ENCODE results near the gene SMIM11.
"Not testable (repeated sequence)": the region's sequence is repeated elsewhere in the genome, so short reads cannot be mapped to it uniquely, and the experiment has no call there.

Gene SMIM11

DNA sequence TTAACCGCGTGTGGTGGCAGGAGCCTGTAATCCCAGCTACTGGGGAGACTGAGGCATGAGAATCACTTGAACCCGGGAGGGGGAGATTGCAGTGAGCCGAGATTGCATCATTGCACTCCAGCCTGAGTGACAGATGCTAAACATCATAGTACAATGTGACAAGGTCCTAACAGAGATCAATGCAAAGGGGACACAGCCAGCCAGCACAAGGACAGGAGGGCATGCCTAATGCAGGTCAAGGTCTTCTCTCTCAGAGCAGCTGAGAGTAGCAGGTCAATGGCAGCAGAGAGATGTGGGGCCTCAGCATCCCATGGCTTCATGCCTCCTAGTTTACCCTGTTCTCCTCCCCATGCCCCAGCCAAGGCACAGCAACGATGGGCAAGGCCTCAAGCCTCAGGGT, 3.0 kb upstream of the SMIM11 start:
- peaks cover 0 to 2% of the 10 kb centered on the region in 2 donors for H3K36me3 ChIP-seq (ENCODE audit: control insufficient read depth in 2 of 2, insufficient read depth in 2 of 2, low read length in 2 of 2)
- no peaks in the 10 kb centered on the region for H3K4me1 ChIP-seq (ENCODE audit: control insufficient read depth, insufficient read depth, low read length)
- H3K27ac ChIP-seq (ENCODE audit: low read length), result no peak overlapping the region
- no peaks in the 10 kb centered on the region for H3K27me3 ChIP-seq (ENCODE audit: control insufficient read depth in 1 of 2, insufficient read depth in 2 of 2, low read length in 2 of 2)
- H3K9me3 ChIP-seq (ENCODE audit: control insufficient read depth in 2 of 2, low read length in 2 of 2), result no peaks in the 10 kb centered on the region
- no peak overlapping the region for H3K4me3 ChIP-seq (ENCODE audit: low read length in 2 of 2)
- H3K9ac ChIP-seq (ENCODE audit: low read length in 2 of 2), result no peak overlapping the region

- not testable (repeated sequence) for H3K9me3 ChIP-seq (ENCODE audit: control insufficient read depth in 2 of 2, low read length in 2 of 2); H3K4me1 ChIP-seq (ENCODE audit: control insufficient read depth, insufficient read depth, low read length); H3K9ac ChIP-seq (ENCODE audit: low read length in 2 of 2); H3K27me3 ChIP-seq (ENCODE audit: control insufficient read depth in 1 of 2, insufficient read depth in 2 of 2, low read length in 2 of 2); H3K36me3 ChIP-seq (ENCODE audit: control insufficient read depth in 2 of 2, insufficient read depth in 2 of 2, low read length in 2 of 2); H3K27ac ChIP-seq (ENCODE audit: low read length); H3K4me3 ChIP-seq (ENCODE audit: low read length in 2 of 2)
These were observed 845 bp upstream of the SMIM11 start for GRCh38 chr21:34374462-34374861.

DNA sequence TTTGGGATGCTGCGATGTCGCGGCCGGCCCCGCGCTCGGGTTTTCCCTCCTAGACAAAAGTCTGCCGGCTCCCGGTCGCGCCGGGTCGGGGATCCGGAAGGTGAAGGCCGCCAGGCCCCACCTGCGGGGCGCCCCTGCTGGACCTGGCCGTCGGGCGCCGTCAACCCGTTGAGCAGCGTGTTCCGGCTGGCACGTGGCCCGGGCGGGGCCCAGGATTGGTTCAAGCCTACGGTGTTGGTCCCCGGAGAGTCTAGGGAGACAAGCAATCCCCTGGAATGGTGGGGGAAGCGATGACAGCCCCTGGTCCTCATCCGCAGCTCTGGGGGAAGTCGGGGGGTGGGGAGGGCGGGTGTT, 289 bp downstream of the SMIM11 start:
- H3K4me1 ChIP-seq (ENCODE audit: control insufficient read depth, insufficient read depth, low read length); H3K36me3 ChIP-seq (ENCODE audit: control insufficient read depth in 2 of 2, insufficient read depth in 2 of 2, low read length in 2 of 2); H3K27me3 ChIP-seq (ENCODE audit: control insufficient read depth in 1 of 2, insufficient read depth in 2 of 2, low read length in 2 of 2); H3K4me3 ChIP-seq (ENCODE audit: low read length in 2 of 2); H3K9me3 ChIP-seq (ENCODE audit: control insufficient read depth in 2 of 2, low read length in 2 of 2); H3K27ac ChIP-seq (ENCODE audit: low read length); H3K9ac ChIP-seq (ENCODE audit: low read length in 2 of 2): not testable (repeated sequence)

GRCh38 chr21:34383138-34383537, 7.8 kb downstream of the SMIM11 start:
- not testable (repeated sequence) for H3K27me3 ChIP-seq (ENCODE audit: control insufficient read depth in 1 of 2, insufficient read depth in 2 of 2, low read length in 2 of 2); H3K9me3 ChIP-seq (ENCODE audit: control insufficient read depth in 2 of 2, low read length in 2 of 2); H3K4me3 ChIP-seq (ENCODE audit: low read length in 2 of 2); H3K36me3 ChIP-seq (ENCODE audit: control insufficient read depth in 2 of 2, insufficient read depth in 2 of 2, low read length in 2 of 2); H3K4me1 ChIP-seq (ENCODE audit: control insufficient read depth, insufficient read depth, low read length); H3K9ac ChIP-seq (ENCODE audit: low read length in 2 of 2); H3K27ac ChIP-seq (ENCODE audit: low read length)

DNA sequence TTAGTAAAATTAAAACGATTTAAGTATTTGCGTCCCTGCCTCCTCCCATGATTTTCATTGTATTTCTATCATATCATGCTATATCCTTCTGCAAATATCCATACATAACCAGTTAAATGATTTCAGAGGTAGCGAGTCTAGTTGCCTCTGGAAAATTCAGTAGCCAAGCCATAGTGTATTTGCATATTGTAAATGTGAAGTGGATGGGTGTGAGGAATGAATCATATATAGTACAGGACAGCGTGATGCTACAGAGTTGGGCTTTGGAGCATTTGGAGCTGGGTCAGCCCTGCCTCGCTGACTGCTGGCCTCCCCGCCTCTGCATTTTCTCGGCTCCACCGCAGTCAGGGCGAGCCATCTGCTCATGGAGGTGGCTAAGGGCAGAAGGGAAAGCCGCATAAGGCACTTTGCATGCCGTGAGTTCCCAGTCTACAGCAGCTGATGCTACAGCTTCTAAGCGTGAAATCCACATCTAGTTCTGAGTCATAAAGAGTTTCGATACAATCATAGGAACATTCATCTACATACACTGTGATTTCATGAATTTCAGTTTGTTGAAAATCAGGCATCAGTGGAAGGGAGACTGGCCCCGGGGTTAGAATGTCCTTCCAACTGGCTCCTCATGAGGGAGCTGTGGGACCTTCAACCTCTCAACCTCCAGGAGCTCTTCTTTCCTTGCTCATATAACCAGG, 8.6 kb downstream of the SMIM11 start:
- H3K9ac ChIP-seq (ENCODE audit: low read length in 2 of 2); H3K27me3 ChIP-seq (ENCODE audit: control insufficient read depth in 1 of 2, insufficient read depth in 2 of 2, low read length in 2 of 2); H3K4me3 ChIP-seq (ENCODE audit: low read length in 2 of 2); H3K9me3 ChIP-seq (ENCODE audit: control insufficient read depth in 2 of 2, low read length in 2 of 2); H3K27ac ChIP-seq (ENCODE audit: low read length); H3K4me1 ChIP-seq (ENCODE audit: control insufficient read depth, insufficient read depth, low read length); H3K36me3 ChIP-seq (ENCODE audit: control insufficient read depth in 2 of 2, insufficient read depth in 2 of 2, low read length in 2 of 2): not testable (repeated sequence)

DNA sequence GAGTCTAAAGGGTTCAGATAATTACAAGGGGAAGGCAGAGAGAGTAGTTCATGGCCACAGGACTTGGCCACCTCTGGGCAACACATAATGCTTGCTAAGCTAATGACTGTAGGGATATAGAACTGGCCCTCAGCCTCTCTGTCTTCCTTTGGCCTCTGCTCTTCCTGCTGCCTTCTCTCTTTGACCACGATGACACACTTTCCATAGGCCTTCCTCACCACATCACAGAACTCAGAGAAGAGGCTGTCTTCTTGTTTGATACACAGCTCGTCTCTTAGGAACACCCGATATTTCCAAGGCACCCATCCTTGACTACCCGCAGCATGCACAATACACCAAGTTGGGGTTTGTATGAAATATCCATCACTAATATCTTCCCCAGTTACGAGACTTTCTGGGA, 25.2 kb downstream of the SMIM11 start:
- not testable (repeated sequence) for H3K9ac ChIP-seq (ENCODE audit: low read length in 2 of 2); H3K27ac ChIP-seq (ENCODE audit: low read length); H3K9me3 ChIP-seq (ENCODE audit: control insufficient read depth in 2 of 2, low read length in 2 of 2); H3K4me1 ChIP-seq (ENCODE audit: control insufficient read depth, insufficient read depth, low read length); H3K36me3 ChIP-seq (ENCODE audit: control insufficient read depth in 2 of 2, insufficient read depth in 2 of 2, low read length in 2 of 2); H3K27me3 ChIP-seq (ENCODE audit: control insufficient read depth in 1 of 2, insufficient read depth in 2 of 2, low read length in 2 of 2); H3K4me3 ChIP-seq (ENCODE audit: low read length in 2 of 2)

- H3K27ac ChIP-seq (ENCODE audit: low read length); H3K9me3 ChIP-seq (ENCODE audit: control insufficient read depth in 2 of 2, low read length in 2 of 2); H3K4me3 ChIP-seq (ENCODE audit: low read length in 2 of 2); H3K9ac ChIP-seq (ENCODE audit: low read length in 2 of 2); H3K4me1 ChIP-seq (ENCODE audit: control insufficient read depth, insufficient read depth, low read length); H3K36me3 ChIP-seq (ENCODE audit: control insufficient read depth in 2 of 2, insufficient read depth in 2 of 2, low read length in 2 of 2); H3K27me3 ChIP-seq (ENCODE audit: control insufficient read depth in 1 of 2, insufficient read depth in 2 of 2, low read length in 2 of 2): not testable (repeated sequence)
These were observed 29.4 kb downstream of the SMIM11 start for GRCh38 chr21:34404742-34405141.

DNA sequence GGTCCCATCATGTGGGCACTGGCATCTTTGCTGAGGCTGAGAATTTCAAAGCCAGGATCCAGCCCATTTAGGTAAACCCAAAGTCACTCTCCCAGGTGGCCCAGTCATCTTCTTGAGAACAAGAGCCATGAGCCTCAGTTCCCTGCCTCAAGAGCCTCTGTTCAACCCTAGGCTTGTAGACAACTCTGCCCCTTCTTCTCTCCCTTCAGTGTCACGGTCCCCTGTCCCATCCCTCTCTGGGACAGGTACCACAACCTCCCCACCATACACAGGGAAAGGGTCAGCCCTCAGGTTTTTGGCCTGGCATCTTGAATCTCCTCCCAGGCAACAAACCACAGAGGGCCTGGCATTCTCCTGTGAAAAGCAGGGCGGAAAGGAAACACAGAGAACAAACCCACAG, 30.4 kb downstream of the SMIM11 start:
- H3K36me3 ChIP-seq (ENCODE audit: control insufficient read depth in 2 of 2, insufficient read depth in 2 of 2, low read length in 2 of 2); H3K27me3 ChIP-seq (ENCODE audit: control insufficient read depth in 1 of 2, insufficient read depth in 2 of 2, low read length in 2 of 2); H3K9me3 ChIP-seq (ENCODE audit: control insufficient read depth in 2 of 2, low read length in 2 of 2); H3K9ac ChIP-seq (ENCODE audit: low read length in 2 of 2); H3K4me1 ChIP-seq (ENCODE audit: control insufficient read depth, insufficient read depth, low read length); H3K27ac ChIP-seq (ENCODE audit: low read length); H3K4me3 ChIP-seq (ENCODE audit: low read length in 2 of 2): not testable (repeated sequence)

GRCh38 chr21:34406102-34406501, 30.8 kb downstream of the SMIM11 start:
- not testable (repeated sequence) for H3K27ac ChIP-seq (ENCODE audit: low read length); H3K27me3 ChIP-seq (ENCODE audit: control insufficient read depth in 1 of 2, insufficient read depth in 2 of 2, low read length in 2 of 2); H3K36me3 ChIP-seq (ENCODE audit: control insufficient read depth in 2 of 2, insufficient read depth in 2 of 2, low read length in 2 of 2); H3K4me1 ChIP-seq (ENCODE audit: control insufficient read depth, insufficient read depth, low read length); H3K9ac ChIP-seq (ENCODE audit: low read length in 2 of 2); H3K9me3 ChIP-seq (ENCODE audit: control insufficient read depth in 2 of 2, low read length in 2 of 2); H3K4me3 ChIP-seq (ENCODE audit: low read length in 2 of 2)

DNA sequence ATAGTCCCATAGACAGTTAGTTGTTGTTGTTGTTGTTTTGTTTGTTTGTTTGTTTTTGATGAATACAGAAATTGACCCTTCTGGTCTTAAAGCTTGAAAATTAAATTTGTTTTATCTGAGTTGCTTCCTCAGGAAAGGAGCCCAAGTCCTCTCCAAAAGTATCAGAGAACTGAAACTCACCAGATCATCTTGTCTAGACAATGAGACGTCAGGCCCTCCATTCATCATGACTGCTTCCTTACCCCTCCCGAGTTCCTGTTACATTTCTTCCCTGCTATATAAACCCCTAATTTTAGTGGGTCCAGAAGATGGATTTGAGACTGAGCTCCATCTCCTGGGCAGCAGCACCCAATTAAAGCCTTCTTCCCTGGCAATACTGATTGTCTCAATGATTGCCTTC, 31.4 kb downstream of the SMIM11 start:
- not testable (repeated sequence) for H3K9me3 ChIP-seq (ENCODE audit: control insufficient read depth in 2 of 2, low read length in 2 of 2); H3K27ac ChIP-seq (ENCODE audit: low read length); H3K4me1 ChIP-seq (ENCODE audit: control insufficient read depth, insufficient read depth, low read length); H3K36me3 ChIP-seq (ENCODE audit: control insufficient read depth in 2 of 2, insufficient read depth in 2 of 2, low read length in 2 of 2); H3K27me3 ChIP-seq (ENCODE audit: control insufficient read depth in 1 of 2, insufficient read depth in 2 of 2, low read length in 2 of 2); H3K4me3 ChIP-seq (ENCODE audit: low read length in 2 of 2); H3K9ac ChIP-seq (ENCODE audit: low read length in 2 of 2)

GRCh38 chr21:34407294-34407693, 32.0 kb downstream of the SMIM11 start:
- not testable (repeated sequence) for H3K9me3 ChIP-seq (ENCODE audit: control insufficient read depth in 2 of 2, low read length in 2 of 2); H3K27me3 ChIP-seq (ENCODE audit: control insufficient read depth in 1 of 2, insufficient read depth in 2 of 2, low read length in 2 of 2)

More at GRCh38 chr21:34407294-34407693, 32.0 kb downstream of the SMIM11 start:
- H3K4me3 ChIP-seq (ENCODE audit: low read length in 2 of 2); H3K9ac ChIP-seq (ENCODE audit: low read length in 2 of 2); H3K4me1 ChIP-seq (ENCODE audit: control insufficient read depth, insufficient read depth, low read length); H3K27ac ChIP-seq (ENCODE audit: low read length); H3K36me3 ChIP-seq (ENCODE audit: control insufficient read depth in 2 of 2, insufficient read depth in 2 of 2, low read length in 2 of 2): not testable (repeated sequence)

All from stomach smooth muscle (tissue), 2 donors.